HepG2 (cell line): ENCODE data around the gene REC114. TPM values are rescaled to one million over a fixed set of nuclear protein-coding genes. Genes with fewer than 3 reads are reported as not detected.

ENCODE experiments used
- ATAC-seq: fragments of 200-7000 bp; cut with Tn5 transposase; 3 replicates; pipeline ENCODE4 v1.9.1; 2020; ENCODE audit warnings: mild to moderate bottlenecking, moderate library complexity
- BruUV-seq: library from RNA; stranded (reverse); fragments of 400-500 nt; replicated peaks from 2 replicates; lab custom pipeline; 2021; lab: Mats Ljungman, UMichigan
- CTCF ChIA-PET: fragments of 300-600 bp; formaldehyde crosslinking; extraction: SDS; loops from one replicate; lab custom pipeline; 2021; ENCODE audit warnings: low total read pairs, inconsistent platforms, low intra/inter-chr PET ratio; lab: Yijun Ruan, JAX
- POLR2A ChIA-PET: fragments of 350-600 bp; sonication (Branson Sonifier 250); formaldehyde crosslinking; loops from one replicate; lab custom pipeline; 2020; ENCODE audit warnings: antibody characterized with exemption, inconsistent platforms; lab: Yijun Ruan, JAX
- DNase-seq: peaks from one replicate; pipeline ENCODE4 v3.0.0-alpha.2; 2015; ENCODE audit warnings: low spot score
- FAIRE-seq: peaks from 3 replicates; lab custom pipeline; 2011; peaks lifted over from hg19 to GRCh38; lab: Jason Lieb, UNC
- H2AFZ ChIP-seq: one replicate; pipeline ENCODE4 v1.6.1; 2011; ENCODE audit warnings: low read length, inconsistent platforms
- H3K27ac ChIP-seq: fragments of 300-600 bp; 3 replicates; pipeline ENCODE4 v1.8.0; 2011; ENCODE audit warnings: mixed run types, mild to moderate bottlenecking, mixed read lengths, low read length, inconsistent platforms; ENCODE audit not compliant: insufficient read depth; ENCODE audit errors: extremely low read length
- H3K27me3 ChIP-seq, 2 experiments: fragments of 200-600 bp in 1 of 2; 2 replicates in 1 of 2; 3 replicates in 1 of 2; pipeline versions ENCODE4 v1.6.0 to v1.8.0; 2011; ENCODE audit warnings: low read length in 2 of 2, mild to moderate bottlenecking in 2 of 2, moderate library complexity in 2 of 2, inconsistent platforms in 1 of 2; ENCODE audit not compliant: insufficient read depth in 2 of 2, control insufficient read depth in 1 of 2
- H3K36me3 ChIP-seq, 2 experiments: fragments of 200-600 bp in 1 of 2; replicated peaks in 1 of 2; 2 replicates in 1 of 2; 3 replicates in 1 of 2; pipeline versions ENCODE4 v1.5.1 to v1.8.0; 2011; ENCODE audit warnings: low read length in 2 of 2, inconsistent platforms in 1 of 2; ENCODE audit not compliant: insufficient read depth in 2 of 2, control insufficient read depth in 1 of 2
- H3K4me1 ChIP-seq: 2 replicates; pipeline ENCODE4 v1.5.1; 2012; ENCODE audit warnings: low read length, inconsistent platforms; ENCODE audit not compliant: insufficient read depth
- H3K4me2 ChIP-seq: 2 replicates; pipeline ENCODE4 v1.6.0; 2011; ENCODE audit warnings: low read depth, low read length, inconsistent platforms
- H3K4me3 ChIP-seq, 3 experiments: fragments of 200-600 bp in 1 of 3; sonication (generic), shearing (Covaris generic) in 1 of 3; replicated peaks in 1 of 3; 2 replicates each; pipeline ENCODE4 v1.5.1; 2011 to 2016; ENCODE audit warnings: low read length in 3 of 3, inconsistent platforms in 2 of 3, low read depth in 2 of 3, mild to moderate bottlenecking in 2 of 3, control low read depth in 1 of 3, mixed read lengths in 1 of 3; ENCODE audit not compliant: insufficient read depth in 1 of 3
- H3K79me2 ChIP-seq: one replicate; pipeline ENCODE4 v1.6.1; 2011; ENCODE audit warnings: low read length, inconsistent platforms; ENCODE audit not compliant: insufficient read depth
- H3K9ac ChIP-seq: 2 replicates; pipeline ENCODE4 v1.6.0; 2011; ENCODE audit warnings: mild to moderate bottlenecking, low read depth, low read length, inconsistent platforms; ENCODE audit not compliant: insufficient read depth
- H3K9me3 ChIP-seq: 2 replicates; pipeline ENCODE4 v1.5.1; 2012; ENCODE audit warnings: mild to moderate bottlenecking, low read length
- H4K20me1 ChIP-seq: 2 replicates; pipeline ENCODE4 v1.6.0; 2011; ENCODE audit warnings: inconsistent platforms, mild to moderate bottlenecking, low read length, moderate library complexity; ENCODE audit not compliant: insufficient read depth
- CENPX ChIP-seq: sonication (generic); formaldehyde crosslinking; IDR thresholded peaks from 2 replicates; pipeline ENCODE4 v1.9.0; 2021; ENCODE audit warnings: mild to moderate bottlenecking, missing genetic modification reagents, moderate library complexity
- HNRNPL ChIP-seq: fragments of 200-400 bp; formaldehyde crosslinking; IDR thresholded peaks from 2 replicates; pipeline ENCODE4 v1.6.1; 2017; ENCODE audit warnings: mild to moderate bottlenecking, low read depth, low read length
- NR2C2 ChIP-seq: sonication (generic); formaldehyde crosslinking; IDR thresholded peaks from 2 replicates; pipeline ENCODE4 v1.4.0; 2020; ENCODE audit warnings: missing genetic modification reagents, mild to moderate bottlenecking, moderate library complexity, borderline replicate concordance
- SIX4 ChIP-seq: sonication (generic); formaldehyde crosslinking; IDR thresholded peaks from 2 replicates; pipeline ENCODE4 v1.4.0; 2020; ENCODE audit warnings: missing genetic modification reagents
- ZFP82 ChIP-seq: sonication (generic); formaldehyde crosslinking; IDR thresholded peaks from 2 replicates; pipeline ENCODE4 v1.5.1; 2020; ENCODE audit warnings: mild to moderate bottlenecking, missing genetic modification reagents, borderline replicate concordance
- ZNF253 ChIP-seq: sonication (generic); formaldehyde crosslinking; IDR thresholded peaks from 2 replicates; pipeline ENCODE4 v1.8.0; 2022; ENCODE audit warnings: mild to moderate bottlenecking, missing genetic modification reagents, borderline replicate concordance
- ZNF274 ChIP-seq: sonication (generic); formaldehyde crosslinking; IDR thresholded peaks from 2 replicates; pipeline ENCODE4 v1.5.1; 2020; ENCODE audit warnings: mild to moderate bottlenecking, missing genetic modification reagents
- ZNF337 ChIP-seq: sonication (generic); formaldehyde crosslinking; IDR thresholded peaks from 2 replicates; pipeline ENCODE4 v1.5.1; 2020; ENCODE audit warnings: missing genetic modification reagents, low read depth, mild to moderate bottlenecking, borderline replicate concordance
- ZNF550 ChIP-seq: sonication (generic); formaldehyde crosslinking; IDR thresholded peaks from 2 replicates; pipeline ENCODE4 v1.4.0; 2020; ENCODE audit warnings: mild to moderate bottlenecking, missing genetic modification reagents, borderline replicate concordance
- ZNF644 ChIP-seq: IDR thresholded peaks from 2 replicates; pipeline ENCODE4 v1.6.1; 2016; ENCODE audit warnings: low read depth
- ZNF879 ChIP-seq: sonication (generic); formaldehyde crosslinking; IDR thresholded peaks from 2 replicates; pipeline ENCODE4 v1.8.1; 2023; ENCODE audit warnings: missing genetic modification reagents
- WGBS: methylation state at CpG from one replicate; pipeline ENCODE4 v1.1.6; 2017; ENCODE audit warnings: low lambda C conversion rate; 5-methylcytosine and 5-hydroxymethylcytosine counted together
- in situ Hi-C: cut with HindIII; loops from 2 replicates; pipeline ENCODE4 v1.10.0; 2017; ENCODE audit warnings: low pct_unique_long_range_greater_than_20kb; ENCODE audit not compliant: extremely low pct_ligation_motif_present
- intact Hi-C: fragments of 100-400 bp; cut with micrococcal nuclease; formaldehyde crosslinking; loops from one replicate; pipeline ENCODE4 v1.10.0; 2022; ENCODE audit not compliant: unreplicated experiment
- polyA plus RNA-seq, 8 experiments: library from polyadenylated mRNA; depleted of rRNA in 3 of 8; stranded (reverse) in 7 of 8; unstranded in 1 of 8; fragments of >200 nt; fragmentation: Illumina TruSeq in 4 of 8; extraction: Trizol in 4 of 8; gene quantifications; 2 replicates each; pipeline versions ENCODE4 v1.2.1 to v1.2.3, GENCODE V29; 2011 to 2016; ENCODE audit warnings: low read depth in 4 of 8, missing spikeins in 1 of 8, mixed read lengths in 1 of 8; ENCODE audit not compliant: insufficient read depth in 1 of 8
- total RNA-seq, 5 experiments: library from RNA; depleted of rRNA; stranded (reverse); fragments of >200 nt; fragmentation: Illumina TruSeq; extraction: Trizol; gene quantifications; 2 replicates each; pipeline ENCODE4 v1.2.3, GENCODE V29; 2016; ENCODE audit warnings: low read depth in 1 of 5

REC114 gene
- total and polyA plus RNA-seq, 2 of the 13 experiments (the other 11 are each of a cell fraction or from before 2014, with no cell fraction given), result not detected

DNA sequence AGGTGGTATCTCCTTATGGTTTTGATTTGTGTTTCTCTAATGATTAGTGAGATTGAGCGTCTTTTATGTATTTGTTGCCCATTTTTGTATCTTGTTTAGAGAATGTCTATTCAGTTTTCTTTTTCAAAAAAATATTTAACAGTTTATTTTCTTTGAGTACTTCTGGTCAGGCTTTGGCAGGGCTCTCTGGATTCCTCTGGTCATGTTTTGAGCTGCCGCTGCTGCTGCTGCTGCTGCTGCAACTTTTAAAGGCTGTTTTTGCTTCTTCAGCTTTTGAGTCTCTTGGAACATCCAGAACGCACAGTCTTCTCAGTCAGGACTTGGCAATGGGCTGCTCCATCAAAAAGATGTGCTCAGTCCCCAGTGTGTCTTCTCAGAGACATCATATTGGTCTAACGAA, 40.1 kb downstream of the REC114 start (continued):
- TF ChIP-seq HNRNPL (no peak), ZNF337 (no peak)

DNA sequence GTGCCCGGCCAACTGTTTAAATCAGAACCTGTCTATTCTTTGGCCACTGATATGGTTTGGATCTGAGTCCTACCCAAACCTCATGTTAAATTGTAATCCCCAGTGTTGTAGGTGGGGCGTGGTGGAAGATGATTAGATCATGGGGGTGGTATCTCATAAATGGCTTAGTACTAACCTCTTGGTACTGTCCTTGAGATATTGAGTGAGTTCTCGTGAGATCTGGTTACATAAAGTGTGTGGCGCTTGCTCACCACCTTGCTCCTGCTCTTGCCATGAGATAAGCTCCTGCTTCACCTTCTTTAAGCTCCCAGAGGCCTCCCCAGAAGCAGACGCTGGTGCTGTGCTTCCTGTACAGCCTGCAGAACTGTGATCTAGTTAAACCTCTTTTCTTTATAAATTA, 42.4 kb downstream of the REC114 start:
- H3K4me3 ChIP-seq, result no peak overlapping the region
- no peak overlapping the region for H3K4me2 ChIP-seq
- POLR2A ChIA-PET, result no interaction called here
- no TSS peak for BruUV-seq
- TF ChIP-seq ZNF644 (CRISPR knock-in tag) (no peak), ZNF550 (CRISPR knock-in tag) (no peak), CENPX (CRISPR knock-in tag) (no peak), ZNF274 (CRISPR knock-in tag) (no peak), ZFP82 (CRISPR knock-in tag) (no peak), ZNF253 (CRISPR knock-in tag) (no peak), ZNF879 (CRISPR knock-in tag) (no peak), SIX4 (no peak), NR2C2 (no peak)
- no peaks in the 10 kb centered on the region for H3K9me3 ChIP-seq
- 0 out of 2 replicates have a peak, but pooled peaks cover 4% of the 10 kb centered on the region for H3K4me1 ChIP-seq
- in situ Hi-C loops, result no loop called here
- CTCF ChIA-PET, result no interaction called here
- intact Hi-C loops, result no loop called here
- H3K27ac ChIP-seq, result no peak overlapping the region
- no peaks in the 10 kb centered on the region for H3K79me2 ChIP-seq
- H3K9ac ChIP-seq, result no peak overlapping the region
- FAIRE-seq (no peak), DNase-seq (no peak), ATAC-seq (no peak)
- no peak overlapping the region for H2AFZ ChIP-seq
- no peaks in the 10 kb centered on the region for H4K20me1 ChIP-seq
- 45% methylated on average over 5 of the region's 5 CpGs for WGBS
- H3K36me3 ChIP-seq, result no peaks in the 10 kb centered on the region
- H3K27me3 ChIP-seq, result no peaks in the 10 kb centered on the region
